ENCODE data around the gene CCL8. TPM values are rescaled to one million over a fixed set of nuclear protein-coding genes. Genes with fewer than 3 reads are reported as not detected.
A peak's percentile ranks its signal among the peaks of the same experiment; 100 is the strongest.

CCL8 gene
- total RNA-seq, 1 donor from 2014 or later: 1.5 TPM

- no peak for TF ChIP-seq CTCF (IDR thresholded peaks at IDR 0.05)
- Histone ChIP-seq H3K4me3 (no peak overlapping the region), H3K9me3 (no peaks in the 10 kb centered on the region), H3K27ac (no peak overlapping the region), H3K27me3 (no peaks in the 10 kb centered on the region), H3K36me3 (no peaks in the 10 kb centered on the region), H3K4me1 (peaks cover 20% of the 10 kb centered on the region)
- no peak for DNase-seq
- no peak for ATAC-seq
- intact Hi-C loops (cut with DNase I): no loop called here
These were observed 46.8 kb downstream of the CCL8 start for GRCh38 chr17:34366010-34366409.

- Histone ChIP-seq H3K9me3 (no peaks in the 10 kb centered on the region), H3K27me3 (no peaks in the 10 kb centered on the region), H3K36me3 (no peaks in the 10 kb centered on the region), H3K4me3 (no peak overlapping the region), H3K4me1 (peaks cover 20% of the 10 kb centered on the region), H3K27ac (no peak overlapping the region)
- intact Hi-C loops (cut with DNase I): no loop called here
- no peak for TF ChIP-seq CTCF (IDR thresholded peaks at IDR 0.05)
- DNase-seq (no peak), ATAC-seq (peak; percentile 18)
These were observed 47.4 kb downstream of the CCL8 start for GRCh38 chr17:34366529-34367107.

GRCh38 chr17:34367486-34368195, 48.4 kb downstream of the CCL8 start:
- Histone ChIP-seq H3K4me3 (no peak overlapping the region), H3K27me3 (no peaks in the 10 kb centered on the region), H3K4me1 (peaks cover 20% of the 10 kb centered on the region), H3K27ac (no peak overlapping the region), H3K36me3 (no peaks in the 10 kb centered on the region), H3K9me3 (no peaks in the 10 kb centered on the region)
- ATAC-seq (no peak), DNase-seq (no peak)
- no peak for TF ChIP-seq CTCF (IDR thresholded peaks at IDR 0.05)
- intact Hi-C loops (cut with DNase I): no loop called here

- DNase-seq: no peak
- Histone ChIP-seq H3K27me3 (no peaks in the 10 kb centered on the region), H3K4me1 (peaks cover 20% of the 10 kb centered on the region), H3K9me3 (no peaks in the 10 kb centered on the region), H3K4me3 (no peak overlapping the region), H3K27ac (no peak overlapping the region), H3K36me3 (no peaks in the 10 kb centered on the region)
- intact Hi-C loops (cut with DNase I): no loop called here
- TF ChIP-seq CTCF (IDR thresholded peaks at IDR 0.05): no peak
- peak; percentile 45 for ATAC-seq
These were observed 49.1 kb downstream of the CCL8 start for GRCh38 chr17:34368196-34368945.

- TF ChIP-seq CTCF (IDR thresholded peaks at IDR 0.05): no peak
- ATAC-seq: peak; percentile 64
- H3K9me3 ChIP-seq: no peaks in the 10 kb centered on the region
- no peak for DNase-seq
- no peak overlapping the region for H3K4me3 ChIP-seq
- H3K27ac ChIP-seq: no peak overlapping the region
- no peaks in the 10 kb centered on the region for H3K27me3 ChIP-seq
- intact Hi-C loops (cut with DNase I): no loop called here
- H3K36me3 ChIP-seq: no peaks in the 10 kb centered on the region
- peaks cover 20% of the 10 kb centered on the region for H3K4me1 ChIP-seq
These were observed 49.8 kb downstream of the CCL8 start for GRCh38 chr17:34368946-34369500.
